C4-2B (cell line): ENCODE measurements around the gene LDB2.

Experiments
- H3K27ac ChIP-seq: fragments of 450-650 bp; 2 replicates; pipeline ENCODE4 v1.5.1; 2017
- CTCF ChIP-seq: fragments of 450-650 bp; conservative IDR thresholded peaks from 2 replicates; pipeline ENCODE4 v1.5.1; 2017; ENCODE audit warnings: mild to moderate bottlenecking
- ZFX ChIP-seq: fragments of 450-650 bp; IDR thresholded peaks from 2 replicates; pipeline ENCODE4 v1.6.1; 2017

LDB2 gene

GRCh38 chr4:16659079-16659478 is 239.4 kb downstream of the LDB2 start:
- no peak overlapping the region for H3K27ac ChIP-seq
- TF ChIP-seq ZFX (no peak), CTCF (no peak)

- TF ChIP-seq ZFX = no peak
- TF ChIP-seq CTCF = no peak
- no peak overlapping the region for H3K27ac ChIP-seq
Observed at GRCh38 chr4:16658183-16658582, 240.3 kb downstream of the LDB2 start.

- H3K27ac ChIP-seq = no peak overlapping the region
- TF ChIP-seq CTCF = no peak
Observed at GRCh38 chr4:16655111-16655510, 243.3 kb downstream of the LDB2 start.

GRCh38 chr4:16652732-16653305 is 245.6 kb downstream of the LDB2 start:
- TF ChIP-seq ZFX (no peak), CTCF (no peak)
- H3K27ac ChIP-seq = no peak overlapping the region

GRCh38 chr4:16646459-16646858 is 252.0 kb downstream of the LDB2 start:
- no peak for TF ChIP-seq CTCF
- no peak for TF ChIP-seq ZFX
- no peak overlapping the region for H3K27ac ChIP-seq

GRCh38 chr4:16643893-16644292 is 254.6 kb downstream of the LDB2 start:
- TF ChIP-seq CTCF = no peak
- TF ChIP-seq ZFX = no peak
- no peak overlapping the region for H3K27ac ChIP-seq

- TF ChIP-seq CTCF (peak; percentile 44), ZFX (no peak)
Observed at GRCh38 chr4:16642897-16643296, 255.5 kb downstream of the LDB2 start.

More at GRCh38 chr4:16642897-16643296, 255.5 kb downstream of the LDB2 start:
- no peak overlapping the region for H3K27ac ChIP-seq
